Endodermal cell (in vitro differentiated cells): ENCODE results near the gene USF2. TPM values are rescaled to one million over a fixed set of nuclear protein-coding genes. Genes with fewer than 3 reads are reported as not detected.

Source experiments
- DNase-seq: peaks from one replicate; pipeline ENCODE4 v3.0.0-alpha.2; 2017
- H3K27ac ChIP-seq: 2 replicates; pipeline ENCODE4 v1.5.1; 2013; ENCODE audit warnings: mild to moderate bottlenecking, low read depth, low read length, moderate library complexity
- H3K27me3 ChIP-seq: 2 replicates; pipeline ENCODE4 v1.6.1; 2013; ENCODE audit warnings: mild to moderate bottlenecking, low read length, moderate library complexity; ENCODE audit not compliant: insufficient read depth, control insufficient read depth, poor library complexity, severe bottlenecking
- H3K36me3 ChIP-seq: 2 replicates; pipeline ENCODE4 v1.7.0; 2013; ENCODE audit warnings: mild to moderate bottlenecking, low read length, moderate library complexity; ENCODE audit not compliant: control insufficient read depth, insufficient read depth
- H3K4me1 ChIP-seq: one replicate; pipeline ENCODE4 v1.7.0; 2013; ENCODE audit warnings: low read length; ENCODE audit not compliant: control insufficient read depth, insufficient read depth
- H3K4me3 ChIP-seq: 2 replicates; pipeline ENCODE4 v1.5.1; 2013; ENCODE audit warnings: mild to moderate bottlenecking, low read length, moderate library complexity
- H3K9ac ChIP-seq: 2 replicates; pipeline ENCODE4 v1.6.1; 2013; ENCODE audit warnings: mild to moderate bottlenecking, low read length, moderate library complexity; ENCODE audit not compliant: poor library complexity, severe bottlenecking; ENCODE audit errors: extremely low read depth
- H3K9me3 ChIP-seq: 2 replicates; pipeline ENCODE4 v1.6.1; 2013; ENCODE audit warnings: mild to moderate bottlenecking, low read length, moderate library complexity; ENCODE audit not compliant: control insufficient read depth
- H3K27ac Mint-ChIP-seq: 2 replicates; pipeline ENCODE4 v1.8.0; 2020; ENCODE audit warnings: mixed read lengths
- H3K27me3 Mint-ChIP-seq: 2 replicates; pipeline ENCODE4 v1.8.0; 2021; ENCODE audit warnings: mild to moderate bottlenecking, mixed read lengths; ENCODE audit not compliant: insufficient read depth
- H3K36me3 Mint-ChIP-seq: 2 replicates; pipeline ENCODE4 v1.8.0; 2020; ENCODE audit warnings: low read depth, mixed read lengths
- H3K4me1 Mint-ChIP-seq: 2 replicates; pipeline ENCODE4 v1.8.0; 2020; ENCODE audit warnings: mixed read lengths
- H3K4me3 Mint-ChIP-seq: 2 replicates; pipeline ENCODE4 v1.8.0; 2020; ENCODE audit warnings: mild to moderate bottlenecking, moderate library complexity, mixed read lengths
- H3K9me3 Mint-ChIP-seq: 2 replicates; pipeline ENCODE4 v1.8.0; 2020; ENCODE audit warnings: mild to moderate bottlenecking, mixed read lengths
- WGBS, 2 experiments: methylation state at CpG; one replicate each; pipeline versions ENCODE4 v1.1.5 to v1.1.7; 2013; ENCODE audit warnings: missing lambda C conversion rate in 2 of 2, mixed read lengths in 1 of 2; ENCODE audit not compliant: insufficient coverage in 1 of 2, insufficient read length in 1 of 2; 5-methylcytosine and 5-hydroxymethylcytosine counted together
- total RNA-seq, 2 donors: library from RNA; stranded (reverse); fragmentation: NEBNext Ultra II Directional in 1 of 2; extraction: Animal tissue kit (Norgen Biotek cat#: 25700) in 1 of 2; gene quantifications; 2 replicates in 1 of 2; 3 replicates in 1 of 2; pipeline ENCODE4 v1.2.1, GENCODE V29; 2021
- TF ChIP-seq, protein P1 (sequence below): fragments of 200-600 bp; sonication (generic); conservative IDR thresholded peaks from 2 replicates; pipeline ENCODE4 v1.5.0; 2021; ENCODE audit warnings: antibody characterized with exemption, mild to moderate bottlenecking

The USF2 gene
- total RNA-seq, 2 donors from 2014 or later, result 111 to 121 TPM

DNA sequence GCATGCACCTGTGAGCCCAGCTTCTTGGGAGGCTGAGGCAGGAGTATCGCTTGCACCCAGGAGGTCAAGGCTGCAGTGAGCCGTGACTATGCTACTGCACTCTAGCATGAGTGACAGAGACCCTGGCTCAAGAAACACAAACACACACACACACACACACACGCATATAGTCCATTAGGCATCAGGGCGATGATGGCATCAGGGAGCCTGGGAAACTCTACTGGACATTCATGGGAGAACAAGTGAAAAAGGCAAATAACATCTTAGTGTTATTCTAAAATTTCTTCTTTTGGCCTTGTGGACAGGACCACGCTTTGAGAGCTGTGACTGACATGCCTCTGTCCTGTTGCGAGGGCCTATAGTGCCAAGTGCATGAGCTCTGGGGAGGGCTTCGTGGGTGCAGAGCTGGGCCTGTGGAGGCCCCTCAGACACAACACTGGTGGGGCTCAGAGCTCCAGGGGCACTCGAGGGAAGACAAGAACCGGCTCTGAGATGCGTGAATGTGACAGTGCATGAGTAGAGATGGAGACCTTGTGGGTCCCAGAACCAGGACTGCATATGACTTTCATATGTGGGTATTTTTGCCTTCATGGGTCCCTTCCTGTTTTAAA is 8.0 kb upstream of the USF2 start:
- WGBS, 2 experiments, result 89 to 91% methylated on average over 8 to 10 of the region's 10 CpGs
- Mint-ChIP-seq H3K9me3 (no peaks in the 10 kb centered on the region), H3K4me1 (peaks cover 15% of the 10 kb centered on the region), H3K27ac (peak overlapping the region; percentile 21), H3K27me3 (no peaks in the 10 kb centered on the region), H3K36me3 (peaks cover 73% of the 10 kb centered on the region), H3K4me3 (no peak overlapping the region)
- Histone ChIP-seq H3K27me3 (no peaks in the 10 kb centered on the region), H3K27ac (no peak overlapping the region), H3K4me1 (no peaks in the 10 kb centered on the region), H3K4me3 (no peak overlapping the region), H3K9ac (no peak overlapping the region), H3K36me3 (peaks cover 89% of the 10 kb centered on the region), H3K9me3 (no peaks in the 10 kb centered on the region)
- TF ChIP-seq, protein P1, sequence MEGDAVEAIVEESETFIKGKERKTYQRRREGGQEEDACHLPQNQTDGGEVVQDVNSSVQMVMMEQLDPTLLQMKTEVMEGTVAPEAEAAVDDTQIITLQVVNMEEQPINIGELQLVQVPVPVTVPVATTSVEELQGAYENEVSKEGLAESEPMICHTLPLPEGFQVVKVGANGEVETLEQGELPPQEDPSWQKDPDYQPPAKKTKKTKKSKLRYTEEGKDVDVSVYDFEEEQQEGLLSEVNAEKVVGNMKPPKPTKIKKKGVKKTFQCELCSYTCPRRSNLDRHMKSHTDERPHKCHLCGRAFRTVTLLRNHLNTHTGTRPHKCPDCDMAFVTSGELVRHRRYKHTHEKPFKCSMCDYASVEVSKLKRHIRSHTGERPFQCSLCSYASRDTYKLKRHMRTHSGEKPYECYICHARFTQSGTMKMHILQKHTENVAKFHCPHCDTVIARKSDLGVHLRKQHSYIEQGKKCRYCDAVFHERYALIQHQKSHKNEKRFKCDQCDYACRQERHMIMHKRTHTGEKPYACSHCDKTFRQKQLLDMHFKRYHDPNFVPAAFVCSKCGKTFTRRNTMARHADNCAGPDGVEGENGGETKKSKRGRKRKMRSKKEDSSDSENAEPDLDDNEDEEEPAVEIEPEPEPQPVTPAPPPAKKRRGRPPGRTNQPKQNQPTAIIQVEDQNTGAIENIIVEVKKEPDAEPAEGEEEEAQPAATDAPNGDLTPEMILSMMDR, result no peak
- DNase-seq, result peak; percentile 33

DNA sequence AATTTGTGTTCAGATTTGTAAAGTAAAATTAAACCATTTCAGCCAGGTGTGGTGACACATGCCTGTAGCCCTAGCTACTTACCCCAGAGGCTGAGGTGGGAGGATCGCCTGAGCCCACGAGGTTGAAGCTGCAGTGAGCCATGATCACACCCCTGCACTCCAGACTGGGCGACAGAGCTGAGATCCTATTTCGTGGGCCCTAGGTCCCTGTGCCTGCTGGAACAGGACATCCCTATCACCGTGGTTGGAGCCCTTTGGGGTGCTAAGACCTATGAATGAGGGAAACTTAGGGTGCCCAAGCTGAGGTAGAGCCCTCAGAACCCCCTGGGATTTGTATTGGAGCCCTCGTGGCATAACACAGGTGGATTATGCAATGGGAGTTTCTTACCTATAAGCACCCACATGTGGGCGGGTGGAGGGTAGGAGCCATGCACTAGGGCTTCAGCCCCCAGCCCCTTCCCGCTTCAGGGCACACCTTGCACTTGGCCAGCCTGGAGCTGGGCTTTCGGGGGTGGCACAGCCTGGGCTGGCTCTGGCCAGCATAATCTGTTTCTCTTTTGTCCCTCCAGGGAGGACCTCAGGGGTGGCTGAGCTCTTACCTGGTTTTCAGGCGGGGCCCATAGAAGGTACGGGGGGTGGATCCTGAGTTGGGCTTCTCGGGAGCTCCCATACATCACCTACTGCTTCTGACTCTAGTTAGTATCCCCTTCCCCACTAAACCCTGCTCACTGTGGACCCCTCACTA is 7.2 kb upstream of the USF2 start:
- WGBS, 2 experiments, result 90 to 94% methylated on average over 8 to 12 of the region's 12 CpGs
- no peak overlapping the region for H3K27ac ChIP-seq
- H3K27me3 ChIP-seq, result no peaks in the 10 kb centered on the region
- Mint-ChIP-seq H3K4me1 (peaks cover 16% of the 10 kb centered on the region), H3K4me3 (no peak overlapping the region), H3K36me3 (peaks cover 76% of the 10 kb centered on the region), H3K27ac (peak overlapping the region; percentile 21), H3K27me3 (no peaks in the 10 kb centered on the region), H3K9me3 (no peaks in the 10 kb centered on the region)
- H3K9ac ChIP-seq, result no peak overlapping the region
- H3K36me3 ChIP-seq, result peaks cover 89% of the 10 kb centered on the region
- DNase-seq, result peak; percentile 42
- H3K9me3 ChIP-seq, result no peaks in the 10 kb centered on the region
- TF ChIP-seq, protein P1, result no peak
- no peak overlapping the region for H3K4me3 ChIP-seq
- no peaks in the 10 kb centered on the region for H3K4me1 ChIP-seq

DNA sequence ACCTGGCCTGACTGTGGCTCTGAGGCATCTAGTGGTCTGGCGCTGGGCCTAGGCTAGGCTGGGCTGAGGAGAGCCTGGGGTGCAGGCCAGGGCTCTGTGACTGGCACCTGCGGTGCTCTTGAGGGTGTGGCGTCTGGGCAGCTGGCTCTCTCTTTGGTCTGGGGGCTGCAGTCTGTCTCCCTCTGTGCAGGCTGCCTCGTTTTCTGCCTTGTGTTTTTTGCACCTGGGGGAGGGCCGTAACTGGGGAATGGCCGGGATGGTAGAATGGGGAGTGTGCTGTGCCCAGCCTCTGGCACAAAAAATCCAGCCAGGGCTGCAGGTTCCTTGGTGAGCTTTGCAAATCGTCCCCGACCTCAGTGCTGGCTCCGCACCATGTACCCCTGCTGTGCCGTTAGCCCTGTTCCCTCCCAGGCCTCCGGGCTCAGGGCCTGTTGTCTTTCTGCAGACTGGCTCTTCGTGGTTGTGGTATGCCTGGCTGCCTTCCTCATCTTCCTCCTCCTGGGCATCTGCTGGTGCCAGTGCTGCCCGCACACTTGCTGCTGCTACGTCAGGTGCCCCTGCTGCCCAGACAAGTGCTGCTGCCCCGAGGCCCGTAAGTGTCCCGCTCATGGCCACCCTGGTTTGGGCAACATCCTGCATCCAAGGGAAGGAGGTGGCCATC is 6.5 kb upstream of the USF2 start:
- H3K27me3 ChIP-seq, result no peaks in the 10 kb centered on the region
- WGBS, 2 experiments, result 89 to 92% methylated on average over 8 to 17 of the region's 17 CpGs
- H3K27ac Mint-ChIP-seq, result no peak overlapping the region
- no peaks in the 10 kb centered on the region for H3K9me3 Mint-ChIP-seq
- no peak overlapping the region for H3K27ac ChIP-seq
- no peak overlapping the region for H3K4me3 Mint-ChIP-seq
- no peak overlapping the region for H3K4me3 ChIP-seq
- peaks cover 72% of the 10 kb centered on the region for H3K36me3 Mint-ChIP-seq
- H3K4me1 ChIP-seq, result no peaks in the 10 kb centered on the region
- peaks cover 15% of the 10 kb centered on the region for H3K4me1 Mint-ChIP-seq
- H3K9me3 ChIP-seq, result no peaks in the 10 kb centered on the region
- TF ChIP-seq, protein P1, result no peak
- H3K27me3 Mint-ChIP-seq, result no peaks in the 10 kb centered on the region
- no peak overlapping the region for H3K9ac ChIP-seq
- H3K36me3 ChIP-seq, result peaks cover 85% of the 10 kb centered on the region
- DNase-seq, result peak; percentile 49
